ENCODE data around the gene G6PC2.
"Not testable (repeated sequence)": the region's sequence is repeated elsewhere in the genome, so short reads cannot be mapped to it uniquely, and the experiment has no call there.

G6PC2 gene, protein sequence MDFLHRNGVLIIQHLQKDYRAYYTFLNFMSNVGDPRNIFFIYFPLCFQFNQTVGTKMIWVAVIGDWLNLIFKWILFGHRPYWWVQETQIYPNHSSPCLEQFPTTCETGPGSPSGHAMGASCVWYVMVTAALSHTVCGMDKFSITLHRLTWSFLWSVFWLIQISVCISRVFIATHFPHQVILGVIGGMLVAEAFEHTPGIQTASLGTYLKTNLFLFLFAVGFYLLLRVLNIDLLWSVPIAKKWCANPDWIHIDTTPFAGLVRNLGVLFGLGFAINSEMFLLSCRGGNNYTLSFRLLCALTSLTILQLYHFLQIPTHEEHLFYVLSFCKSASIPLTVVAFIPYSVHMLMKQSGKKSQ

DNA sequence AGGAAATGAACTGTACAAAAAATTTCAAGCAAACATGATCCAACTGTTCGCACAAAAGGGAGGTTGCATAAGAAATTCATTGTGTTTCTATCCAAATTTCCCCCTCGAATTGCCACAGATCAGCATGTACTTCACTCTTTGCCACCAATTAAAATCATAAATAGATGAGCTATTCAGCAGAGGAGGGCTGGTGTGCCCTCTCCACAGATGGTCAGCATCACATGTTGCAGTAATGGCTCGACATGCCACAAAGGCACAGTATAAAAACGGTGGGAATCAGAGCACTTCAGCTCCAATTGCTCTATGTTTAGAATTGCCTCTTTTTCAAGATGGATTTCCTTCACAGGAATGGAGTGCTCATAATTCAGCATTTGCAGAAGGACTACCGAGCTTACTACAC is at the start of gene G6PC2:
Gene G6PC2, plus strand, starts transcription at position 289 of the 400 bp plus-strand sequence. Its CDS starts 41 bp downstream, at position 330.
- TF ChIP-seq, protein P1, sequence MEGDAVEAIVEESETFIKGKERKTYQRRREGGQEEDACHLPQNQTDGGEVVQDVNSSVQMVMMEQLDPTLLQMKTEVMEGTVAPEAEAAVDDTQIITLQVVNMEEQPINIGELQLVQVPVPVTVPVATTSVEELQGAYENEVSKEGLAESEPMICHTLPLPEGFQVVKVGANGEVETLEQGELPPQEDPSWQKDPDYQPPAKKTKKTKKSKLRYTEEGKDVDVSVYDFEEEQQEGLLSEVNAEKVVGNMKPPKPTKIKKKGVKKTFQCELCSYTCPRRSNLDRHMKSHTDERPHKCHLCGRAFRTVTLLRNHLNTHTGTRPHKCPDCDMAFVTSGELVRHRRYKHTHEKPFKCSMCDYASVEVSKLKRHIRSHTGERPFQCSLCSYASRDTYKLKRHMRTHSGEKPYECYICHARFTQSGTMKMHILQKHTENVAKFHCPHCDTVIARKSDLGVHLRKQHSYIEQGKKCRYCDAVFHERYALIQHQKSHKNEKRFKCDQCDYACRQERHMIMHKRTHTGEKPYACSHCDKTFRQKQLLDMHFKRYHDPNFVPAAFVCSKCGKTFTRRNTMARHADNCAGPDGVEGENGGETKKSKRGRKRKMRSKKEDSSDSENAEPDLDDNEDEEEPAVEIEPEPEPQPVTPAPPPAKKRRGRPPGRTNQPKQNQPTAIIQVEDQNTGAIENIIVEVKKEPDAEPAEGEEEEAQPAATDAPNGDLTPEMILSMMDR (conservative IDR thresholded peaks at IDR 0.05; ENCODE audit: low read depth, low read length): no peak
- DNase-seq (ENCODE audit: low read depth): no peak

DNA sequence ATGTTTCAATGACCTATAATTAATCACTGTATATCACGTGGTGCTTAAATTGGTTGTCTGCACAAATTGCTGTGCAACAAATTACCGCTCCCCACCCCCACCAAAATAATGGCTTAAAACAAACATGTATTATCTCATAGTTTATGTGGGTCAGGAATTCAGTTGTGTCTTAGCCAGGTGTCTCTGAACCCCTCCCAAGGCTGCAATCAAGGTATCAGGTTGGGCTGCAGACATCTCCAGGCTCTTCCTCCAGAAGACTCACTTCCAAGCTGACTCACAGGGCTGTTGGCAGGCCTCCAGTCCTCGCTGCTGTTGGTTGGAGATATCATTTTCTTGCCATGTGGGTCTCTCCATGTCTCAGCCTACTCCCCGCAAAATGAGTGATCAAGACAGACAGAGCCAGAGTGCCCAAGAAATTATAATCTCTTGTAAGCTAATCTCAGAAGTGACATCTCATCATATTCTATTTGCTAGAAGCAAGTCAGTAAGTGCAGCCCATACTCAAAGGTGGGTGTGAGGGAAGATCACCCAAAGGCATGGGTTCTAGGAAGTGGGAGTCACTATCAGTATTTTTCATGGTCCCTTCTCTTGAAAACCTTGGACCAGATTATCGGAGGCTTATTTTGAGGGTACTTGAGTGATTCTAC is 49.3 kb upstream of the G6PC2 start:
- peak; percentile 18 for DNase-seq (ENCODE audit: low read depth)
- TF ChIP-seq, protein P1 (conservative IDR thresholded peaks at IDR 0.05; ENCODE audit: low read depth, low read length): no peak
- H3K4me3 ChIP-seq (ENCODE audit: low read length): no peak overlapping the region

More for the DNA sequence above, at the start of gene G6PC2:
- H3K4me3 ChIP-seq (ENCODE audit: low read length): no peak within 1 kb of the TSS

DNA sequence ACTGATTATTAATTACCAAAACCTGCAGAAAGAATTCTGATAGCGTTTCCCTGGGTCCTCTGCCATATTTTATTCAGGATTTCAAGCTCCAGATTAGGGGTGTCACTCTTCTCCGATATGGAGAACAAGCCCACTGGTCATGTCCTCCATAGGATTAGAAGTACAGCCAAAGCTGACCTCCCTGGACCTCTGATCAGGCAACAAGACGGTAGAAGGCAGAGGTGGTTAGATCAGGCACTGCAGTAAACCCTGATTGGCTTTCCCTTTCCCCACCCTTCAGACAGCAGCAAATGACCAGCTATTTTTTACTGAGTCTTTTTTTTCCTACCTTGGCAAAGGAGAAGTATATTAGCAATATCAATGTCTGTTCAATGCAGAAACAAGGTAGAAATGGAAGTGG is 48.6 kb upstream of the G6PC2 start:
- TF ChIP-seq, protein P1 (conservative IDR thresholded peaks at IDR 0.05; ENCODE audit: low read depth, low read length): no peak
- no peak overlapping the region for H3K4me3 ChIP-seq (ENCODE audit: low read length)
- DNase-seq (ENCODE audit: low read depth): no peak

DNA sequence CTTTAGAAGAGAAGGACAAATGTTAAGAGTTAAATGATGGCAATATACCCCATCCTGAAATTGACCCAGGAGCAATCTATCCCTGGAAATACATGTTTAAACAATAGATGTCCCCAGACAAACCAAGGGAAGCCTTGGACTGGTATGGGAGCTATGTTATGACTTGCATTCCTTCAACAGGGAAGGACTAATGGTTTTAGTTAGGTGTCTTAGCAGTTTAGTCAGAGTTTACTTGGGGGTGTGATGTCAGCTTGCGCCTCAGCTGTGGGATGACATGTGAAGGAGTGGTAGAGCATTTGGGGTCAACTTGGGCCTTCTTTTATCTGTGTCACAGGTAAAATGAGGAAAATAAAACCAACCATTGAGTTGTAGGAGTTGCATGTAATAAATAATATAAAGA is 47.6 kb upstream of the G6PC2 start:
- DNase-seq (ENCODE audit: low read depth): no peak
- TF ChIP-seq, protein P1 (conservative IDR thresholded peaks at IDR 0.05; ENCODE audit: low read depth, low read length): no peak
- no peak overlapping the region for H3K4me3 ChIP-seq (ENCODE audit: low read length)

DNA sequence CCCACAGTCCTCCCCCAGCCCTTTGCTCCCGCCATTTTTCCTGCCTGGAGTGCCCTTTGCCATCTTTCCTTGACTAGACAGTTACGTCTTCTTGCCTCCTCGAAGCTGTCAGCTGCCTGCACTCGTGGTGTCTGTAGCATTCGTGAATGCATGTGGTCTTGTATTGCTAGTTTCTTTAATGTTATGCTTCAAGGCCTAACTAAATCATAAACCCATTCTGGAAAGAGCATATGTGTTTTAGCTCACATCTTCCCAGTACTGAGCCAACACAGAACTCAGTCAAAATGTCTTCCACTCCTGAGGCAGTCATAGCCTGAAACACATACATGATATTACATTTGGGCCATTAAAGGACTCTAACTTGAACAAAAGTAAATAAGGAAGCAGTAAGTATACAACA is 46.4 kb upstream of the G6PC2 start:
- no peak for DNase-seq (ENCODE audit: low read depth)
- H3K4me3 ChIP-seq (ENCODE audit: low read length): no peak overlapping the region
- TF ChIP-seq, protein P1 (conservative IDR thresholded peaks at IDR 0.05; ENCODE audit: low read depth, low read length): no peak

DNA sequence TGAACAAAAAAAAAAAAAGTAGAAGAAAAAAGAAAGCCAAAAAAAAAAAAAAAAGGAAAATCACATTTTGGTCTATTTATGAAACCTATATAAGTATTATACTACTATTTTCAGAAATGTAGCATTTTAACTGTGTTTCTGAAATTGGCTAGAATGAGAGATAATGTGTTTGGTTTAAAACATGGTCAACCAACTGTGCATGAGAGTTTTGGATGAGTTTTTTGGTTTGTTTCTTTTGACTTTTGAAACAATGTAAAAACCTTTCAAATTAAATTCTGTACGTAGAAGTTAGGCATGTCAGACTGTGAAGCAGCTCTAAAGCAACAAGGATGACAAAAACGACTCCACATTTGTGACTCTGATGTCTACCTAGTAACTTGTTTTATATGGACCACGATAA is 45.5 kb upstream of the G6PC2 start:
- H3K4me3 ChIP-seq (ENCODE audit: low read length): no peak overlapping the region
- TF ChIP-seq, protein P1 (conservative IDR thresholded peaks at IDR 0.05; ENCODE audit: low read depth, low read length): no peak
- no peak for DNase-seq (ENCODE audit: low read depth)

DNA sequence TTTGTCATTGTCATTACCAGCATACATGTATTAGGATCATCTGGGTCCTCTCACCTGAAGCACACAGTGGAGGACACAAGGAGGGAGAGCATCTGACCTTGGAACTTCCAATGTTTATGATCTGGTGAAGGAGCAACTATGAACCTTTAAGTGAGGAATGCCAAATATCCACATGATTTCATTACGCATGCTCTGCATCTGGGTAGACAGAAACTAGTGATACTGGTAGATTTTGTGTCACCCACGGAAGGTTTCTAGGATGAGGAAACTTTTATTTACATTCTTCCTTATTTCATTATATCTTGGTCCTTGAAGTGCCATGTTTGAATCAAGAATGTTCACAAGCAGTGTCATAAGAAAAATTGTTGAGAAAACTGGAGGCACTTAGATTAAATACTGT is 42.9 kb upstream of the G6PC2 start:
- TF ChIP-seq, protein P1 (conservative IDR thresholded peaks at IDR 0.05; ENCODE audit: low read depth, low read length): no peak
- no peak for DNase-seq (ENCODE audit: low read depth)
- H3K4me3 ChIP-seq (ENCODE audit: low read length): no peak overlapping the region

DNA sequence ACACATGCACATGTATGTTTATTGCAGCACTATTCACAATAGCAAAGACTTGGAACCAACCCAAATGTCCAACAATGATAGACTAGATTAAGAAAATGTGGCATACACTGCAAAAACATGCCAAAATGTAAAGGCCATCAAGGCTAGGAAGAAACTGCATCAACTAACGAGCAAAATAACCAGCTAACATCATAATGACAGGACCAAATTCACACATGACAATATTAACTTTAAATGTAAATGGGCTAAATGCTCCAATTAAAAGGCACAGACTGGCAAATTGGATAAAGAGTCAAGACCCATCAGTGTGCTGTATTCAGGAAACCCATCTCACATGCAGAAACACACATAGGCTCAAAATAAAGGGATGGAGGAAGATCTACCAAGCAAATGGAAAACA is 33.9 kb upstream of the G6PC2 start:
- not testable (repeated sequence) for DNase-seq (ENCODE audit: low read depth); H3K4me3 ChIP-seq (ENCODE audit: low read length)

DNA sequence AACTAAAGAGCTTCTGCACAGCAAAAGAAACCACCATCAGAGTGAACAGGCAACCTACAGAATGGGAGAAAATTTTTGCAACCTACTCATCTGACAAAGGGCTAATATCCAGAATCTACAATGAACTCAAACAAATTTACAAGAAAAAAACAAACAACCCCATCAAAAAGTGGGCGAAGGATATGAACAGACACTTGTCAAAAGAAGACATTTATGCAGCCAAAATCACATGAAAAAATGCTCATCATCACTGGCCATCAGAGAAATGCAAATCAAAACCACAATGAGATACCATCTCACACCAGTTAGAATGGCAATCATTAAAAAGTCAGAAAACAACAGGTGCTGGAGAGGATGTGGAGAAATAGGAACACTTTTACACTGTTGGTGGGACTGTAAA is 30.7 kb upstream of the G6PC2 start:
- H3K4me3 ChIP-seq (ENCODE audit: low read length); DNase-seq (ENCODE audit: low read depth): not testable (repeated sequence)

DNA sequence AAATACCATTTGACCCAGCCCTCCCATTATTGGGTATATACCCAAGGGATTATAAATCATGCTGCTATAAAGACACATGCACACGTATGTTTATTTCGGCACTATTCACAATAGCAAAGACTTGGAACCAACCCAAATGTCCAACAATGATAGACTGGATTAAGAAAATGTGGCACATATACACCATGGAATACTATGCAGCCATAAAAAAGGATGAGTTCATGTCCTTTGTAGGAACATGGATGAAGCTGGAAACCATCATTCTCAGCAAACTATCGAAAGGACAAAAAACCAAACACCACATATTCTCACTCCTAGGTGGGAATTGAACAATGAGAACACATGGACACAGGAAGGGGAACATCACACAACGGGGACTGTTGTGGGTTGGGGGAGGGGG is 30.3 kb upstream of the G6PC2 start:
- not testable (repeated sequence) for DNase-seq (ENCODE audit: low read depth)

More for the DNA sequence above, 30.3 kb upstream of the G6PC2 start:
- H3K4me3 ChIP-seq (ENCODE audit: low read length): not testable (repeated sequence)

All from retinal pigment epithelial cell (primary cell).